ENCODE measurements around the gene SCN3A. TPM values are rescaled to one million over a fixed set of nuclear protein-coding genes. Genes with fewer than 3 reads are reported as not detected.

The SCN3A gene
- polyA plus RNA-seq, 1 donor (not counting 4 experiments of a cell fraction or from before 2014, with no cell fraction given) = 0.01 TPM

GRCh38 chr2:165205865-165206264 is 2.0 kb upstream of the SCN3A start:
- no peaks in the 10 kb centered on the region for H3K36me3 ChIP-seq (ENCODE audit: control insufficient read depth in 2 of 2, extremely low read depth in 1 of 2, insufficient read depth in 2 of 2, low read length in 2 of 2)
- H4K20me1 ChIP-seq (ENCODE audit: control insufficient read depth, extremely low read depth, insufficient read depth, low read length) = no peaks in the 10 kb centered on the region
- H3K9me3 ChIP-seq (ENCODE audit: control insufficient read depth, low read depth, low read length) = no peaks in the 10 kb centered on the region
- H2AFZ ChIP-seq (ENCODE audit: control insufficient read depth, low read length) = no peak overlapping the region
- H3K4me2 ChIP-seq (ENCODE audit: control insufficient read depth, extremely low read depth, insufficient read depth, low read depth, low read length) = no peak overlapping the region
- H3K27me3 ChIP-seq (ENCODE audit: control insufficient read depth, extremely low read depth, insufficient read depth, low read length) = no peaks in the 10 kb centered on the region
- H3K9me1 ChIP-seq (ENCODE audit: control insufficient read depth, extremely low read depth, insufficient read depth, low read length) = no peaks in the 10 kb centered on the region
- TF ChIP-seq EZH2 (IDR thresholded peaks at IDR 0.05; ENCODE audit: low read length) (no peak), CTCF (optimal IDR thresholded peaks at IDR 0.05 in 1 of 3, IDR thresholded peaks at IDR 0.05 in 1 of 3, conservative IDR thresholded peaks at IDR 0.05 in 1 of 3; ENCODE audit: extremely low read depth in 1 of 3, insufficient read depth in 2 of 3, low read length in 3 of 3) (no peak)
- no peak for FAIRE-seq
- dilution Hi-C loops (cut with MboI; ENCODE audit: extremely low pct_ligation_motif_present, low sequenced_read_pairs) = no loop called here
- no peak overlapping the region for H3K4me3 ChIP-seq (ENCODE audit: control insufficient read depth in 2 of 3, extremely low read depth in 1 of 3, insufficient read depth in 2 of 3, low read depth in 1 of 3, low read length in 3 of 3)
- no peaks in the 10 kb centered on the region for H3K4me1 ChIP-seq (ENCODE audit: control insufficient read depth, extremely low read depth, insufficient read depth, low read length)
- no peak overlapping the region for H3K27ac ChIP-seq (ENCODE audit: control insufficient read depth, insufficient read depth, low read length)
- H3K9ac ChIP-seq (ENCODE audit: control insufficient read depth, extremely low read depth, insufficient read depth, low read length) = no peak overlapping the region
- H3K79me2 ChIP-seq (ENCODE audit: control insufficient read depth, insufficient read depth, low read length) = no peaks in the 10 kb centered on the region
- DNase-seq (ENCODE audit: low read depth, low spot score) = no peak

GRCh38 chr2:165202239-165202638 is 1.6 kb downstream of the SCN3A start:
- DNase-seq (ENCODE audit: low read depth, low spot score) = no peak
- Histone ChIP-seq H3K9me1 (ENCODE audit: control insufficient read depth, extremely low read depth, insufficient read depth, low read length) (no peaks in the 10 kb centered on the region), H4K20me1 (ENCODE audit: control insufficient read depth, extremely low read depth, insufficient read depth, low read length) (no peaks in the 10 kb centered on the region), H3K79me2 (ENCODE audit: control insufficient read depth, insufficient read depth, low read length) (no peaks in the 10 kb centered on the region), H3K4me1 (ENCODE audit: control insufficient read depth, extremely low read depth, insufficient read depth, low read length) (no peaks in the 10 kb centered on the region), H3K27ac (ENCODE audit: control insufficient read depth, insufficient read depth, low read length) (no peak overlapping the region), H3K9me3 (ENCODE audit: control insufficient read depth, low read depth, low read length) (no peaks in the 10 kb centered on the region), H3K4me2 (ENCODE audit: control insufficient read depth, extremely low read depth, insufficient read depth, low read depth, low read length) (no peak overlapping the region), H2AFZ (ENCODE audit: control insufficient read depth, low read length) (no peak overlapping the region), H3K9ac (ENCODE audit: control insufficient read depth, extremely low read depth, insufficient read depth, low read length) (no peak overlapping the region), H3K27me3 (ENCODE audit: control insufficient read depth, extremely low read depth, insufficient read depth, low read length) (no peaks in the 10 kb centered on the region), H3K36me3 (ENCODE audit: control insufficient read depth in 2 of 2, extremely low read depth in 1 of 2, insufficient read depth in 2 of 2, low read length in 2 of 2) (no peaks in the 10 kb centered on the region), H3K4me3 (ENCODE audit: control insufficient read depth in 2 of 3, extremely low read depth in 1 of 3, insufficient read depth in 2 of 3, low read depth in 1 of 3, low read length in 3 of 3) (no peak overlapping the region)
- TF ChIP-seq EZH2 (IDR thresholded peaks at IDR 0.05; ENCODE audit: low read length) (no peak), CTCF (optimal IDR thresholded peaks at IDR 0.05 in 1 of 3, IDR thresholded peaks at IDR 0.05 in 1 of 3, conservative IDR thresholded peaks at IDR 0.05 in 1 of 3; ENCODE audit: extremely low read depth in 1 of 3, insufficient read depth in 2 of 3, low read length in 3 of 3) (no peak)
- FAIRE-seq = no peak
- dilution Hi-C loops (cut with MboI; ENCODE audit: extremely low pct_ligation_motif_present, low sequenced_read_pairs) = no loop called here
